ENCODE data around the gene RPS3. TPM values are rescaled to one million over a fixed set of nuclear protein-coding genes. Genes with fewer than 3 reads are reported as not detected.

The RPS3 gene
- polyA plus RNA-seq, 1 experiment: 3,250 TPM

GRCh38 chr11:75389276-75389605 lies 10.1 kb upstream of the RPS3 start:
- ChIA-PET POLR2A (interaction anchor here (0.7 to 1.1 kb wide), 2 partner anchors 39 to 188 kb away, joined by 3 to 5 read pairs; no protein-coding TSS in a partner anchor), CTCF (interaction anchor here (0.6 to 6.9 kb wide), 24 partner anchors 8 to 336 kb away, joined by 3 to 105 read pairs (median 4); partner anchors contain the start of gene GDPD5)
- H3K4me3 ChIP-seq (ENCODE audit: low read depth, low read length): no peak overlapping the region
- no peaks in the 10 kb centered on the region for H3K9me3 ChIP-seq (ENCODE audit: control insufficient read depth, insufficient read depth, low read length)
- TF ChIP-seq CTCF (IDR thresholded peaks at IDR 0.05; ENCODE audit: low read depth, low read length): no peak
- no peak for DNase-seq (ENCODE audit: low read depth, low spot score)
- H3K27me3 ChIP-seq (ENCODE audit: control insufficient read depth, insufficient read depth, low read length): peaks cover 9% of the 10 kb centered on the region
- peak overlapping the region; percentile 11 for H3K27ac ChIP-seq (ENCODE audit: low read depth, low read length)

GRCh38 chr11:75389925-75390324 lies 9.4 kb upstream of the RPS3 start:
- Histone ChIP-seq H3K4me3 (ENCODE audit: low read depth, low read length) (no peak overlapping the region), H3K9me3 (ENCODE audit: control insufficient read depth, insufficient read depth, low read length) (no peaks in the 10 kb centered on the region), H3K27ac (ENCODE audit: low read depth, low read length) (no peak overlapping the region), H3K27me3 (ENCODE audit: control insufficient read depth, insufficient read depth, low read length) (peaks cover 9% of the 10 kb centered on the region)
- DNase-seq (ENCODE audit: low read depth, low spot score): no peak
- TF ChIP-seq CTCF (IDR thresholded peaks at IDR 0.05; ENCODE audit: low read depth, low read length): no peak
- ChIA-PET CTCF (interaction anchor here (0.6 to 6.9 kb wide), 11 partner anchors 8 to 183 kb away, joined by 3 to 105 read pairs (median 7); no protein-coding TSS in a partner anchor), POLR2A (interaction anchor here (1.1 kb wide), 1 partner anchor 38 kb away, joined by 3 read pairs; no protein-coding TSS in a partner anchor)

DNA sequence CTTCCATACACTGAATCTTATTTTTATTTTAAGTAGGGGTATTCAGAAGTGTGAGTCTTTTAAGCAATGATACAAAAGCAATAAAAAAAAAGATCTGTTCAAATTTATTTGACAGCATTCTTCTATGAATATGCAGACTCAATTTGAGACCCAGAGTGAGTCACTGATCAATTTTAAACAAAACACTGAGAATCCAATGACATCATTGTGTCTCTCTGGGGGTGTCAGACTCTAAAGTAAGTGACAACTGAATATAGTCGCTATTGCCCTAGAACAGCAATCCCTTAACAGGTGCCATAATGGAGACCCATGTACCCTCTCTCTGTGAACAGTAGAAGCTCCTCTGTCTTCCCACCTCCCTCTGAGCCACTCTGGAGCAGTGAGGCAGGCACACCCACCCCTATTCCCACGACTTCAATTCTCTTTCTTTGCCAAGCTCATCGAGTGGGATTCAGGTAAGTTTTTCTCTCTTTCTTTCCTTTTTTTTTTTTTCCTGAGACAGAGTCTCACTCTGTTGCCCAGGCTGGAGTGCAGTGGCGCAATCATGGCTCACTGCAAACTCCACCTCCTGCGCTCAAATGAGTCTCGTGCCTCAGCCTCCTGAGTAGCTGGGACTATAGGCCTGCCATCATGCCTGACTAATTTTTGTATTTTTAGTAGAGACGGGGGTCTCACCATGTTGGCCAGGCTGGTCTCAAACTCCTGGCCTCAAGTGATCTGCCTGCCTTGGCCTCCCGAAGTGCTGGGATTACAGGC lies 5.1 kb upstream of the RPS3 start:
- no peak overlapping the region for H3K27ac ChIP-seq (ENCODE audit: low read depth, low read length)
- H3K9me3 ChIP-seq (ENCODE audit: control insufficient read depth, insufficient read depth, low read length): no peaks in the 10 kb centered on the region
- ChIA-PET POLR2A (interaction anchor here (0.7 kb wide), 1 partner anchor 64 kb away, joined by 3 read pairs; no protein-coding TSS in a partner anchor), CTCF (interaction anchor here (0.6 to 1.9 kb wide), 5 partner anchors 9 to 1968 kb away, joined by 3 to 11 read pairs (median 3); no protein-coding TSS in a partner anchor)
- no peak overlapping the region for H3K4me3 ChIP-seq (ENCODE audit: low read depth, low read length)
- H3K27me3 ChIP-seq (ENCODE audit: control insufficient read depth, insufficient read depth, low read length): peaks cover 16% of the 10 kb centered on the region
- DNase-seq (ENCODE audit: low read depth, low spot score): no peak
- TF ChIP-seq CTCF (IDR thresholded peaks at IDR 0.05; ENCODE audit: low read depth, low read length): no peak

- Histone ChIP-seq H3K9me3 (ENCODE audit: control insufficient read depth, insufficient read depth, low read length) (no peaks in the 10 kb centered on the region), H3K27ac (ENCODE audit: low read depth, low read length) (no peak overlapping the region), H3K27me3 (ENCODE audit: control insufficient read depth, insufficient read depth, low read length) (peaks cover 7% of the 10 kb centered on the region), H3K4me3 (ENCODE audit: low read depth, low read length) (no peak overlapping the region)
- ChIA-PET POLR2A (no interaction called here), CTCF (interaction anchor here (3.2 kb wide), 1 partner anchor 9 kb away, joined by 11 read pairs; no protein-coding TSS in a partner anchor)
- DNase-seq (ENCODE audit: low read depth, low spot score): no peak
- TF ChIP-seq CTCF (IDR thresholded peaks at IDR 0.05; ENCODE audit: low read depth, low read length): no peak
These were observed 412 bp upstream of the RPS3 start for GRCh38 chr11:75398906-75399305.
